GM19372 (cell line): ENCODE results near the gene CDH1.
"Not testable (repeated sequence)": the region's sequence is repeated elsewhere in the genome, so short reads cannot be mapped to it uniquely, and the experiment has no call there.

Experiments
- ATAC-seq: cut with Tn5 transposase; IDR thresholded peaks from one replicate; pipeline ENCODE4 v1.9.1; 2021; ENCODE audit warnings: mild to moderate bottlenecking, low read depth, moderate library complexity; ENCODE audit not compliant: unreplicated experiment

The CDH1 gene

DNA sequence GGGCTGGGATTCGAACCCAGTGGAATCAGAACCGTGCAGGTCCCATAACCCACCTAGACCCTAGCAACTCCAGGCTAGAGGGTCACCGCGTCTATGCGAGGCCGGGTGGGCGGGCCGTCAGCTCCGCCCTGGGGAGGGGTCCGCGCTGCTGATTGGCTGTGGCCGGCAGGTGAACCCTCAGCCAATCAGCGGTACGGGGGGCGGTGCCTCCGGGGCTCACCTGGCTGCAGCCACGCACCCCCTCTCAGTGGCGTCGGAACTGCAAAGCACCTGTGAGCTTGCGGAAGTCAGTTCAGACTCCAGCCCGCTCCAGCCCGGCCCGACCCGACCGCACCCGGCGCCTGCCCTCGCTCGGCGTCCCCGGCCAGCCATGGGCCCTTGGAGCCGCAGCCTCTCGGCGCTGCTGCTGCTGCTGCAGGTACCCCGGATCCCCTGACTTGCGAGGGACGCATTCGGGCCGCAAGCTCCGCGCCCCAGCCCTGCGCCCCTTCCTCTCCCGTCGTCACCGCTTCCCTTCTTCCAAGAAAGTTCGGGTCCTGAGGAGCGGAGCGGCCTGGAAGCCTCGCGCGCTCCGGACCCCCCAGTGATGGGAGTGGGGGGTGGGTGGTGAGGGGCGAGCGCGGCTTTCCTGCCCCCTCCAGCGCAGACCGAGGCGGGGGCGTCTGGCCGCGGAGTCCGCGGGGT lies at the start of gene CDH1:
Gene CDH1, plus strand, starts transcription at position 247 of the 684 bp plus-strand sequence. Its CDS starts 124 bp downstream, at position 371.
- no peak for ATAC-seq

DNA sequence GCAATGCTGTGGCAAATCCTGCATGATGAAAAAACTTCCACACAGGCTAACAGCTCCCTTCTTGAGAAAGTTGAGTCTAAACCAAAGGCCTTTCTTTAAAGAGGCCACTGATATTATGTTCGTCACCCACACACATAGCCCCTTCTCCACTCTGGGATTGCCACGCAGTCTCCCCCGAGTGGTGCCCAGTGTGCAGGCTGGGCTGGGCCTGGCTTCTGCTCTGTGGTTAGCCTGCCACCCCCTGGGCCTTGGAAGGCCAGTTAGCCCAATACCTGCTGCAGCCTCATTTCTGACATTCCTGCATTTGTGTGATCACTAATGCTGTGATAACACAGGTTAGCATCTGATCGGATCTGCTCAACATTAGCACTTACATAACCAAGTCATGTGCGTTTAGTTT lies 47.2 kb upstream of the CDH1 start:
- ATAC-seq = no peak

DNA sequence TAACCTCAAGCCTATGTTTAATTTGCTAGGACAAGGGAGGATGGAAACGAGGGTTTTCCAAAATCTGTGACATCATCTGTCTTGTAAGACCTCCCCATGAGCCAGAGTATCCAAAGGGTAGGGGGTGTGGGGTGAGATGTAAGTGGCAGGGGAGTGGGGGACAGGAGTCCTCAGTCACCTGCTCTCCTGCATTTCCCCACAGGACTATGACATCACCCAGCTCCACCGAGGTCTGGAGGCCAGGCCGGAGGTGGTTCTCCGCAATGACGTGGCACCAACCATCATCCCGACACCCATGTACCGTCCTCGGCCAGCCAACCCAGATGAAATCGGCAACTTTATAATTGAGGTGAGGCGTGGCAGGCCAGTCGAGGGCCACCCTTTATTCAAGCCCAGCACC lies 41.5 kb upstream of the CDH1 start:
- no peak for ATAC-seq

DNA sequence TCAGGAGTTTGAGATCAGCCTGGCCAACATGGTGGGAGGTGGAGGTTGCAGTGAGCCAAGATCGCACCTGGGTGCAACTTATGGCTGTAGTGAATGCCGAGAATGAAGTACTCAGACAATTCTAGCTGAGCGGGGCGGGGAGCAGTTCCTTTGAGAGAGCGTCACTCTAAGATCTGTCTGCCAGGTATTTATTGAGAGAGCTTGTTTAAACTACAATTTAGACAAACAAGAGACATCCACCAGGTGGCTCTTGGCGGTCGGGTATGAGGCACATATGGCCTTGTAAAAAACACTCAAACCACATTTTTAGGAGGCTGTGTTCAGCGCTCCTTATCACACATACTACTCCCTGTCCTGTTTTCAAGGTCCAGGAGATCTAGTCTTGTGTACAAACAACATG lies 40.6 kb upstream of the CDH1 start:
- ATAC-seq = no peak

DNA sequence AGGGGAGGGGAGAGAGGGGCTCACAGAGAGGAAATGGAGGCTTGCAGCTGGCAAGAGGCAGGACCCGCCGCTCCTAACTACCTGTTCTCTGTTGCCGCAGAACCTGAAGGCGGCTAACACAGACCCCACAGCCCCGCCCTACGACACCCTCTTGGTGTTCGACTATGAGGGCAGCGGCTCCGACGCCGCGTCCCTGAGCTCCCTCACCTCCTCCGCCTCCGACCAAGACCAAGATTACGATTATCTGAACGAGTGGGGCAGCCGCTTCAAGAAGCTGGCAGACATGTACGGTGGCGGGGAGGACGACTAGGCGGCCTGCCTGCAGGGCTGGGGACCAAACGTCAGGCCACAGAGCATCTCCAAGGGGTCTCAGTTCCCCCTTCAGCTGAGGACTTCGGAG lies 39.0 kb upstream of the CDH1 start:
- ATAC-seq = no peak

DNA sequence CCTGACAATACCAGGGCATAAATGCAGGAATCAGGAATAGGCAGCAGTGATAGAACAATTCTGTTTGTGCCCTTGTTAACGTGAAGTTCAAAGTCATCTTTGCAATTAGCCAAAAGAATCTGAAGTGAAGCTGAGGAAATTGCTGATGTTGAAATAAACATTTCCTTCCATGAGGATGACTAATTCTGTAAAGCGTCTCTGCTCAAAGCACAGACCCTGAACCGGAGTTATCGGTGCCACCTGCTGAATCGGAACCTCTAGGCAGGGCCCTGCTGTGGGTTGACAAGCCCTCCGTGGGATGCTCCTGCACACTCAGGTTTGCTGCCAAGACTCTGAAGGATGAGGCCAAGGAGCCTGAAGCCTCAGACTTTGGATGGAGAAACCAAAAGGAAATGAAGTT lies 37.0 kb upstream of the CDH1 start:
- no peak for ATAC-seq

DNA sequence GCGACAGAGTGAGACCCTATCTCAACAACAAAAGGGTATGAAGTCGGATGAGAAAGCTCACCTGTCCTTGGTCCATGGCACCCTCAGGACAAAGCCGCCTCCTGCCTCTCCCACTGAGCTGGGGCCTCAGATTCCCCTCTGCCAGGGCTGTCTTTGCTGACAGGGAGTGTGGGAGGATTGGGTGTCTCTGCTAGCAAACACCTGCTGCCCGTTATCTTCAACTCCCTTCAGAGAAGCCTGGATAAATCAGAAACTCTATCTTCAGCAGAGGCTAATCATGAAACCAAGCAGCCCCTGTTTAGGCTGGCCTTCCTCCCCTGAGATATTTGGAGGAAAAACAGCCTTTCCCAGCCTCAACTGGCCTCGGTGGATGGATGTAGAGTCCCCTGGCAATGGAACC lies 36.3 kb upstream of the CDH1 start:
- ATAC-seq = no peak

DNA sequence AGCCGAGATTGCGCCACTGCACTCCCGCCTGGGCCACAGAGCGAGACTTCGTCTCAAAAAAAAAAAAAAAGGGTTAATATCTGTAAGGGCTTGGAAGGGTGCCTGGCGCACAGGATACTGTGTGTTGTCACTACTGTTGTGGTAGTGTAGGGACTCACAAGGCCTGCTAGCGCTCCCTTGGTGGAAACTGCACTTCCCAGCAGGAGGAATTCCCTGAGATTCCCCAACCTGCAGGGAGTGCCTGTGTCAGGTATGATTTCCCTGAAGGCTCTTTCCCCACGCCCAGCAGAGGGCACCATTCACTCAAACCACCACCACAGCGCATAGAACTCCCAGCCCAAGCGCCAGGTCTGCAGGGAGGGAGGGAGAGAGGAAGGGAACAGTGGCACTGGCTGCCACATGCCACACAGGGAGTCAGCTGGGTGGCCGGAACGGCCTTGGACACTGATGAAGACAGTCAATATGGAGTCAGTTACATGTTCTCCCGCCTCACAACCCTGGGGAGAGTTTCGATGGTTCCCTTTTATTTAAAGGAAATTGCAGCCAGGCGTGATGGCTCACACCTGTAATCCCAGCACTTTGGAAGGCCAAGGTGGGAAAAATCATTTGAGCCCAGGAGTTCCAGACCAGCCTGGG lies 32.7 kb upstream of the CDH1 start:
- ATAC-seq = no peak

DNA sequence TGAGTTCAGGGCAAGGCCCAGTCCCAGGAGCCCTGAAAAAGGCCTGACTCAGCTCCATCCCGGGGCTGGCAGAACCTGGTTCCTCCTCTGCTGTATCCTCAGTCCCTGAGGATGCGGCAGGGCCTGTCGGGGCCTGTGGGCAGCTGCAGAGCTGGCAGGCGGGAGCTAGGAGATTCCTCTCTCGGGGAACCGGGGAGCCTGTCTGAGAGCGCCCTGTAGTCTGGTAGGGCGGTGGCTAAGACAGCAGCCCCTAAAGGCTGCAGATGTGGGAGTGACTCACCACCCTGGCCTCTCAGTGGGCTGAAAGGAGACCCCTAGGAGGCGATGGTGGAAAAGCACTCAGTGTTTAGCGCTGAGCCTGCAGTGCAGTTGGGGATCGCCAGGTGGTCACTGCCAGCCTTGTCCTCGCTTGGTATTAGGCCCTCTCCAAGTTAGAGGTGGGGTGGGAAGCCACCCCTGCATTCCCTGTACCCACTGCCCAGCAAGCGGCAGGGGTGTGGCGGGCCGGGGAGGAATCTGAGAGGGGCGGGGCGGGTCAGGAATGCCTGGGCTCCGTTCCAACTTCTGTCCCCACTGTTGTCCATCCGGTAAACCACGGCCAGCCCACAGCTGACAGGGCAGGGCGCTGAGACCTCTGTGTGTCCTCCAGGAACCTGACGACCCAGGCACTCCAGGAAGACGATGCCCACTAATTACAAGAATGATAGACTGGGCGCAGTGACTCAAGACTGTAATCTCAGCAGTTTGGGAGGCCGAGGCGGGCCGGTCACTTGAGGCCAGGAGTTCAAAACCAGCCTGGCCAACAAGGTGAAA lies 29.5 kb upstream of the CDH1 start:
- ATAC-seq = no peak

DNA sequence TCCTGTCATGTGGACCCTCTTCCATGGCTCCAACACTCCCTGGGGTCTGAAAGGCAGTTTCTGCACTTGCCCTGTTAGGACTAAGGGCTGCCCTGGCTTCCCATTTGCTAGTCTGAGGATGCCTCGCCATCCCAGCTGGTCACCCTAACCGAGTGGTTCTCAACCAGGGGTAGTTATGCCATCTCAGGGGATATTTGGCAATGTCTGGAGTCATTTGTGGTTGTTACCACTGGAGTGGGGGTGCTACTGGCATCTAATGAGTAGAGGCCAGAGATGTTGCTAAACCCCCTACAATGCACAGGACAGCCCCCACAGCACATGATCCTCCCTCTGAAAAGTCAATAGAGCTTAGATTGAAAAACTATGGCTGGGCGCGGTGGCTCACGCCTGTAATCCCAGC lies 26.9 kb upstream of the CDH1 start:
- no peak for ATAC-seq

DNA sequence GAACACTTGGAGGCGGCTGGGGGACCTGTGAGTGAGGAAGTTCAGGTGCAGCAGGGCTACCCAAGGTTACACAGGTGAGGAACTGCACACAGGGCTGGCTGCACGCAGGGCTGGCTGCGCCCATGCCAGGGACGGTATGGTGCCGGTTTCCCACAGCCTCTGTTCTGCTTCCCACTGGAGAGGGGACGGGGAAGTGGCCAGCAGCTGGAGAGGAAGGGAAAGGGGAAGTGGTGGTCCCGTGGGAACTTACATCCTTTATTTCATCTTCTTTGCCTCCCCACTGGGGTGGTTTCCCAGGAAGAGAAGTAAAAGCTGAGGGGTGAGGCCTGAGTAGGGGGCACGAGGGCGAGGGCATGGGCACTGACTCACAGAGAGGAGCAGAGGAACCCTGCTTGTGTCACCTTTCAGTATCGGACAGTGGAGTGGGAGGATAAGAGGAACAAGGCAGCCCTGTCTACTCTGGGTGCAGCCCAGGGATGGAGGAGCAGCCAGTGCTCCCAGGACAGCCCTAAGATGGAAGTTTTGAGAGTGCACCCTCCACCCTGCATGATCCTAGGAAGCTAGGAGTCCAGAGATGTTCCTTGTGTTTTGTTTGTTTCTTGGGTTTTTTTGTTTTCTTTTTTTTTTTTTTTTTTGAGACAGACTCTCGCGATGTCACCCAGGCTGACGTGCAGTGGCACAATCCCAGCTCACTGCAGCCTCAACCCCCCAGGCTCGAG lies 25.5 kb upstream of the CDH1 start:
- no peak for ATAC-seq

DNA sequence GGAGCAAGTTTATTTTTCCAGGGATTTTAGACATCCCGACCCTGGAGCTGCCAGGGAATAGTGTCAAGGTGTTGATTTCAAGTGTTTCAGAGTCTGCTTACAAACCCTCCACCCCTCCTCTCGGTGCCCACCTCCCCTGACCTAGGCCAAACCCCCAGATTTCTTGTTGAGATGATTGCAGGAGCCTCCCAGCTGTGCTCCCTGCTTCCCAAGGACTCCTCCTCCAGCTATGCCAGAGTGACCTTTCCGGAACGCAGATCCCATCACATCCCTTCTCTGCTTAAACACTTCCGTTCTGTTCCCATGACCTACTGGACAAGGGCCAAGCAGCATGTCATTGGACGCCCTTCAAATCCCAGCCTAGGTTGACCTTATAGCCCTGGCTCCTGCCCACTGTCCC lies 23.7 kb upstream of the CDH1 start:
- no peak for ATAC-seq

DNA sequence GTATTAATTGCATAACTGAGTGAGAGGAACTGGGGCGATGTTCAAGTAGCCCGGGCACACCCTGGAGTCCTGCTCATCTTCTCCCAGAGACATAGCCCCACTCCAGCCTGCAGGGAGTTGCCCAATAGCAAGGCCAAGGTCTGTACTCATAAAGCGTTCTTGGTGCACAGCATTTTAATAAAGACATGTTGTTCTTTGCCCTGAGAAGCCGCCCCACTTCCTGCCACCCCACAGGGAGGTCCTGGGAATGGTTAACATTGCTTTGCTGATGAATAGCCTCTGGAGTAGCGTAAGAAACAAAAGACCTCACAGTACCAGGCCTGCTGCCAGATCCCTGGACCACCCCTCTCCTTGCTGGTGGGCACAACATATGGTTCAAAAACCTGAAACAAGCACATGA lies 21.6 kb upstream of the CDH1 start:
- ATAC-seq = no peak

DNA sequence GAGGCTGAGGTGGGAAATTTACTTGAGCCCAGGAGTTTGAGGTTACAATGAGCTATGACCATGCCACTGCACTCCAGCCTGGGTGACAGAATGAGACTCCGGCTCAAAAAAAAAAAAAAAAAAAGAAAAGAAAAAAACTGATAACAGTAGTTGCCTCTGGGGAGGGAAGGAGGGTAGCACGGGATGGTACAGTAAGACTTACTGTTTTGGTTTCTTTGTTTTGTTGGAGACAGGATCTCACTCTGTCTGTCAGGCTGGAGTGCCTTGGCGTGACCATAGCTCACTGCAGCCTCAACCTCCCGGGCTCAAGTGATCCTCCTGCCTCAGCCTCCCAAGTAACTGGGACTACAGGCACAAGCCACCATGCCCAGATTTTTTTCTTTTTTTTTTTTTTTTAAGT lies 20.6 kb upstream of the CDH1 start:
- not testable (repeated sequence) for ATAC-seq

DNA sequence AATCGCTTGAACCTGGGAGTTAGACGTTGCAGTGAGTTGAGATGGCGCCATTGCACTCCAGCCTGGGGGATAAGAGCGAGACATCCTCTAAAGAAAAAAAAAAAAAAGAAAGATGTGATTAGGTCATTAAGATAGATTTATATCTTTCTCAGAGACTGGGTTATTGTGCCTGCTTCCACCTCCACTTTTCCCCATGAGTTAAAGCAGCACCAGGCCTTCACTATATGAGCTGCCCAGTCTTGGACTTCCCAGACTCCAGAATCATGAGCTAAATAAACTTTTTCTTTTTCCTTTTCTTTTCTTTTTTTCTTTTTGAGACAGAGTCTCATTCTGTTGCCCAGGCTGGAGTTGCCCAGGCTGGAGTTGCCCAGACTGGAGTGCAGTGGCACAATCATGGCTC lies 19.4 kb upstream of the CDH1 start:
- no peak for ATAC-seq

DNA sequence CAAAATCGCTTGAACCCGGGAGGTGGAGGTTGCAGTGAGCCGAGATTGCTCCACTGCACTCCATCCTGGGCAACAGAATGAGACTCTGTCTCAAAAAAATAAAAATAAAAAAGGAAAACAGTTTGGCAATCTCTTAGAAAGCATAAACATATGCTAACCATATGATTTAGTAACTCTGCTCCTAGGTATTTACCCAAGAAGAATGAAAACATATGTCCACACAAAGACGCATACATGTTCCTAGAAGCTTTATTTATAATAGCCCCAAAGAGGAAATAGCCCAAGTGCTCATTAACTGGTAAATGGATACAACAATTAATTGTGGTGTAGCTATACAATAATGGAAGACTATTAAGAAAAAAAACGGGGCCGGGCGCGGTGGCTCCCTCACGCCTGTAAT lies 18.5 kb upstream of the CDH1 start:
- no peak for ATAC-seq

DNA sequence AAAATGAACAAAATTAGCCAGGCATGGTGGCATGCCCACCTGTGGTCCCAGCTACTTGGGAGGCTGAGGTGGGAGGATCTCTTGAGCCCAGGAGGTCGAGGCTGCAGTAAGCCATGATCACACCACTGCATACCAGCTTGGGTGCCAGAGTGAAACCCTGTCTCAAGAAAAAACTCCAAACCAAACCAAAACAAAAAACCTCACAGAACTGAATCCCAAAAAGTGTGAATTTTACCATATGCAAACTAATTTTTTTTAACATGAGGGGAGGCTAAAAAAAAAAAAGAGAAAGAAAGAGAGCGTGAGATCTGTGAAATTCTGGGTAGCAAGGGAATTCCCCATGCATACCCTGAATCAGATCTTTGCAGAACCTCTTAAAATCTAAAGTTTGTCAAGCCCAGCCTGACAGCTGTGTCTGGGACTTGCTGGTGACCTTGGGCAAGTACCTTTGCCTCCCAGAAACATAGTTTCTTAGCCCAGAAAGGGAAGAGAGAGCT lies 17.1 kb upstream of the CDH1 start:
- peak; percentile 51 for ATAC-seq

DNA sequence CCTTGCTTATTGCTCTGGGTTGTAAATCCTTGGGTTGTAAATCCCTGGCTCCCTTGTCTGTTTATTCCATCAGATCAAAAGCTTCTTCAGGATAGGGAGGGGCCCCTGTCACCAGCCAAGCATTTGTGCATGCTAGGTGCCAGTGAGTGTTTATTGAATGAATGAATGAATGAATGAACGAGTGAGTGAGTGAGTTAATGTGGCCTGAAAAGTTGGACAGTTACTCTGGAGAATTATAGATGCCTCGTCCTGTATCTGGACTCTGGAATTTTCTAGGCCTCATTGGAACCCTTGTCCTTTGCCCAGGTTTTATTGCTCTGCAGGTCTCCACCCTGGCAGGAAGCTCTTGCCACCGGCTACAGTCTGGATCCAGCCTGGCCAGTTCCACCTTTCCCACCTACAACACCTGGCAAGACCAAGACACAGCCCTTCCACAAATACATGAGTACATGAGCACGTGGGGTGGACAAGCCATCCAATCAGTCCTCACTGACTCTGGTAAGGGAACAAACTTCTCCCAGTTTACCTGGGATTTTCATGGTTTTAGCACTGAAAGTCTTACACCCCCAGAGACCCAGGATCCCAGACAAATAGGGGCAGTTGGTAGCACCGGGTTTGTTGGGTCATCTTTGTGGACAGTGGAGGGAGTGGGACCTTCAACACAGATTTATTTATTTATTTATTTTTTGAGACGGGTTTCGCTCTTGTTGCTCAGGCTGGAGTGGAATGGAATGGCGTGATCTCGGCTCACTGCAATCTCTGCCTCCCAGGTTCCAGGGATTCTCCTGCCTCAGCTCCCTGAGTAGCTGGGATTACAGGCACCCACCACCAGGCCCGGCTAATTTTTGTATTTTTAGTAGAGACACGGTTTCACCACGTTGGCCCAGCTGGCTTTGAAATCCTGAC lies 14.7 kb upstream of the CDH1 start:
- no peak for ATAC-seq

DNA sequence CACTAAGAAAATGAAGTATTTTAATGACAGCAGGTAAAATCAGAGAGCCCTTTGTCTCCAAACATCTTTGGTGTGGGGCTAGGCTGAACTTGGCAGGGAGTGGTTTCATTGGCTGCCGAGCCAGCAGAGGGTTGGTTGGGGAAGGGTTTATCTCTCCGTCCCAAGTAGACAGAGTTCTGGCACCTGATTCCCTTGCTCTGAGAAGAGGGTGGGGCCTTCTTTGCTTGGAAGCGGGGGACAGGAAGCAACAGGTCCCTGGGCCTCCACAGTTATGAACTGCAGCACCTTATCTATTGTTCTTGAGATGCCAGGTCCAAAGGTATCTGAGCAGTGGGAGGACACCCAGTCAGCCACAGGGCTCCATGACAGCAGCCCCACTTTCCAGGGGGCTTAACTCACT lies 12.3 kb upstream of the CDH1 start:
- ATAC-seq = no peak

DNA sequence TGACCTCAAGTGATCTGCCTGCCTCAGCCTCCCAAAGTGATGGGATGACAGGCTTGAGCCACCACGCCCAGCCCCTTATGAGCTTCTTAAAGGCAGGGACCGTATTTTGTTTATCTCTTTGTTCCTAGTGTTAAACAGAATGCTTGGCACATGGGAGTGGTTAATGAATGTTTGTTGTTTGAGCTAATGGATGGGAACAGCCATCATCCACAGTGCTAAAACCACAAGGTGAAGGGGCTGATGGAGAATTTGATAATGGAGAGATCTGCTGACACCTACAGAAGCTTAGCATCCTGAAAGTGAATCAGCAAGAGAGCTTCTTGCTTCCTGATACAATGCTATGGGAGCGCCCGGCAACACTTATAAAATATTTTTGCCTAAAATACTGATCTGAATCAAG lies 8.6 kb upstream of the CDH1 start:
- no peak for ATAC-seq
